ENCODE results near the gene OR4A47. TPM values are rescaled to one million over a fixed set of nuclear protein-coding genes. Genes with fewer than 3 reads are reported as not detected.
"Not testable (repeated sequence)": the region's sequence is repeated elsewhere in the genome, so short reads cannot be mapped to it uniquely, and the experiment has no call there.

The OR4A47 gene
- total RNA-seq (2014; rRNA removed; shearing (Covaris generic)), result not detected in 2 replicates

- not testable (repeated sequence) for DNase-seq (ENCODE audit: low read depth)
These were observed at the start of gene OR4A47 for GRCh38 chr11:48488493-48488892. Gene OR4A47, plus strand, starts transcription at chr11:48488793. Its CDS starts 0 bp downstream, at chr11:48488793.

GRCh38 chr11:48455909-48456308 lies 32.7 kb upstream of the OR4A47 start:
- DNase-seq (ENCODE audit: low read depth), result not testable (repeated sequence)

- DNase-seq (ENCODE audit: low read depth), result not testable (repeated sequence)
These were observed 14.6 kb upstream of the OR4A47 start for GRCh38 chr11:48473966-48474365.

GRCh38 chr11:48474703-48475102 lies 13.9 kb upstream of the OR4A47 start:
- DNase-seq (ENCODE audit: low read depth), result not testable (repeated sequence)

- DNase-seq (ENCODE audit: low read depth), result not testable (repeated sequence)
These were observed 17.6 kb downstream of the OR4A47 start for GRCh38 chr11:48506169-48506568.

GRCh38 chr11:48538991-48539390 lies 50.4 kb downstream of the OR4A47 start:
- DNase-seq (ENCODE audit: low read depth), result no peak

Other genes with a start within 250 kb of the OR4A47 start
- not detected in 2 replicates for gene OR4X2, start 243.7 kb upstream of the OR4A47 start, total RNA-seq (2014; rRNA removed; shearing (Covaris generic))
- not detected in 2 replicates for gene OR4X1, start 224.9 kb upstream of the OR4A47 start, total RNA-seq (2014; rRNA removed; shearing (Covaris generic))
- gene OR4S1, start 182.6 kb upstream of the OR4A47 start, total RNA-seq (2014; rRNA removed; shearing (Covaris generic)), result not detected in 2 replicates
- gene OR4C3, start 163.9 kb upstream of the OR4A47 start, total RNA-seq (2014; rRNA removed; shearing (Covaris generic)), result not detected in 2 replicates
- not detected in 2 replicates for gene OR4C5, start 122.3 kb upstream of the OR4A47 start, total RNA-seq (2014; rRNA removed; shearing (Covaris generic))